Measurements from ENCODE around the gene OMD. TPM values are rescaled to one million over a fixed set of nuclear protein-coding genes. Genes with fewer than 3 reads are reported as not detected.
A peak's percentile ranks its signal among the peaks of the same experiment; 100 is the strongest.

Gene OMD
- total and polyA plus RNA-seq, 9 of the 15 experiments (the other 6 are each of a cell fraction or from before 2014, with no cell fraction given) = 0.21 TPM; not detected in 8

GRCh38 chr9:92378865-92379560 lies 45.3 kb downstream of the OMD start (continued):
- TF ChIP-seq ELK1 (CRISPR knock-in tag; IDR thresholded peaks at IDR 0.05) = no peak

GRCh38 chr9:92377876-92378275 lies 46.4 kb downstream of the OMD start:
- no peak for FAIRE-seq
- ChIA-PET CTCF (ENCODE audit: low intra/inter-chr PET ratio) (no interaction called here), POLR2A (interaction anchor here (0.7 to 2.1 kb wide), 2 partner anchors 9 to 147 kb away, joined by 3 to 6 read pairs; no protein-coding TSS in a partner anchor)

More at GRCh38 chr9:92377876-92378275, 46.4 kb downstream of the OMD start:
- Histone ChIP-seq H3K4me3 (no peak overlapping the region), H3K9me3 (replicated peaks; ENCODE audit: control insufficient read depth, insufficient read depth, low read depth, low read length) (no peaks in the 10 kb centered on the region; the same call in 1 of the 2 replicates), H4K20me1 (replicated peaks; ENCODE audit: control insufficient read depth, insufficient read depth, low read length) (no peaks in the 10 kb centered on the region), H3K36me3 (ENCODE audit: control insufficient read depth, insufficient read depth, low read length) (no peaks in the 10 kb centered on the region), H2AFZ (ENCODE audit: low read depth, low read length) (no peak overlapping the region), H3K4me2 (ENCODE audit: insufficient read depth, low read length) (no peak overlapping the region), H3K27me3 (ENCODE audit: control insufficient read depth in 2 of 2, insufficient read depth in 2 of 2, low read length in 2 of 2) (no peaks in the 10 kb centered on the region), H3K27ac (ENCODE audit: extremely low read depth, low read depth, low read length) (no peak overlapping the region), H3K9ac (ENCODE audit: insufficient read depth in 1 of 2, low read depth in 2 of 2, low read length in 2 of 2) (peak overlapping the region in 1 of 2 experiments; percentile 20; a peak in 1 of 4 replicates), H3K4me1 (replicated peaks in 1 of 2; ENCODE audit: control insufficient read depth in 2 of 2, insufficient read depth in 2 of 2, low read length in 2 of 2) (no peaks in the 10 kb centered on the region; a peak in 2 of 5 replicates), H3K79me2 (ENCODE audit: control insufficient read depth, insufficient read depth, low read length) (no peaks in the 10 kb centered on the region), H3K9me1 (ENCODE audit: control insufficient read depth, insufficient read depth, low read length) (no peaks in the 10 kb centered on the region)
- in situ Hi-C loops (cut with MboI) = no loop called here
- intact Hi-C loops (cut with micrococcal nuclease) = no loop called here
- no peak for TF ChIP-seq ZNF263 (CRISPR knock-in tag; IDR thresholded peaks at IDR 0.05; ENCODE audit: borderline replicate concordance)
- DNase-seq (ENCODE audit: extremely low read depth in 1 of 4, low spot score in 3 of 4) (peak in 2 of 4 experiments; percentile 11 to 12), ATAC-seq (peak; percentile 64)
- 3% methylated on average over 2 of the region's 2 CpGs for WGBS (ENCODE audit: insufficient coverage, low coverage, missing lambda C conversion rate)
- BruUV-seq (replicated peaks) = no TSS peak
